ENCODE data around the gene CCN6.
A peak's percentile ranks its signal among the peaks of the same experiment; 100 is the strongest.

Gene CCN6

DNA sequence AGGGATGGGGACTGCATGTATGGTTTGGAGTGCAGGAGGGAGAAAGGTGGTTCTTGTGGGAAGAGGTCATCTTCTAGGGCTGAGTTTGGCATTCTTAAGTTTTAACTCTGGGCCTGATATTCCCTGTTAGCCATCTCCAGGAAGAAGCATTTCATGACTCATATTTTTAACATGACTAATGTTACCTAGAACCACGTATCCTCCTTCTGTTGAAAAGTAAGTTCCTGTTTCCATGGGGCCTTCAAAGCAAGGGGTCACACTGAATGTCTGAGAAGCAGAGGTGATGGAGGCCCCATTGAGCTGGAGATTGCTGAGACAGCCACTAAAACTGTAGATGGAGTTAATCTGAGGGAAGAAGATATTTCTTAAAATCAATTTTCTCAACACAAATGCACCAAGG lies 63.6 kb downstream of the CCN6 start:
- peak in 1 of 5 donors; percentile 14 for DNase-seq

DNA sequence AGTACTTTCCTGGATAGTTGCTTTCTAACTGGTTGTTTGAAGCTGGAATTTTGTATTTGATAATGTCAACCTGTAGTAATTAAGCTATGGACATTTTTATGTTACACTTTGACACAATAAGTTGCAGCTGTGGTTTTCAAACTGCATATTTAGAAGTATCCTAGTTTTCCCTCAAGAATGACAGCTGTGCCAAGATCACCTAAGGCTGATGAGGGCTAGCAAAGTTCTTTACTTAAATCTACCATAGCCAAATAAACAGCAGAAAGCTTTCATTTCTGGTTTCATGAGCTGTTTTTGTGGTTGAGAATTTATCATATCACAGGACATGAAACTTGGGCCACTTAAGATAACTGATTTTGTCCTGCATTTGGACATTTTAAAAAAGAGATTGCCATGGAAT lies 64.1 kb downstream of the CCN6 start:
- DNase-seq = no peak
